ENCODE data around the gene IL23R. TPM values are rescaled to one million over a fixed set of nuclear protein-coding genes. Genes with fewer than 3 reads are reported as not detected.
A peak's percentile ranks its signal among the peaks of the same experiment; 100 is the strongest.
"Not testable (repeated sequence)": the region's sequence is repeated elsewhere in the genome, so short reads cannot be mapped to it uniquely, and the experiment has no call there.

Gene IL23R
- total and polyA plus RNA-seq, 4 donors: 0.06 to 0.20 (median 0.06) TPM; not detected in 1

DNA sequence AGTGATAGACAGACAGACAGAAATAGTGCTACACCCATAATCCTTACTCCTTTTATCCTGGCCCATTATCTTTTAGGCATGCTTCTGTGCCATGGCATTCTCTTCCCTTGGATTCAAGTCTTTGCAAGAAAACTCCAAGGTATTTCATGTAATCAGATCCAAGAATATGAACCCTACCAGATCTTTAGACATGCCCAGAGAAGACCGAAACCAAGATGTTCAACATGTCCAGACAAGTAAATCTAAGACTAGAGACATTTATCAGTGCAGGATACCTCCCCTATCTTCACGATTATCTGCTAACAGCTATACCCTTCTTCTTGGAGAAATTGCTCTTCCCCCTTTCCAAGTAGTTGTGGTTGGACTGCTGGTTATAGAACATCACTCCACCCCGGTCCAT lies 19.7 kb upstream of the IL23R start:
- H3K36me3 ChIP-seq (ENCODE audit: control insufficient read depth, insufficient read depth, low read length): no peaks in the 10 kb centered on the region
- no peak for DNase-seq (ENCODE audit: low read depth in 4 of 6, low spot score in 6 of 6)
- 89% methylated on average over 2 of the region's 3 CpGs for WGBS (ENCODE audit: insufficient coverage)
- no peaks in the 10 kb centered on the region for H3K27me3 ChIP-seq (ENCODE audit: control insufficient read depth, insufficient read depth, low read length)
- H3K4me1 ChIP-seq (ENCODE audit: control insufficient read depth, insufficient read depth, low read length): no peaks in the 10 kb centered on the region
- H3K9me3 ChIP-seq (ENCODE audit: control insufficient read depth, insufficient read depth, low read length): no peaks in the 10 kb centered on the region
- no peak overlapping the region for H3K4me3 ChIP-seq (ENCODE audit: low read depth, low read length)
- H3K27ac ChIP-seq (ENCODE audit: low read depth, low read length): no peak overlapping the region

DNA sequence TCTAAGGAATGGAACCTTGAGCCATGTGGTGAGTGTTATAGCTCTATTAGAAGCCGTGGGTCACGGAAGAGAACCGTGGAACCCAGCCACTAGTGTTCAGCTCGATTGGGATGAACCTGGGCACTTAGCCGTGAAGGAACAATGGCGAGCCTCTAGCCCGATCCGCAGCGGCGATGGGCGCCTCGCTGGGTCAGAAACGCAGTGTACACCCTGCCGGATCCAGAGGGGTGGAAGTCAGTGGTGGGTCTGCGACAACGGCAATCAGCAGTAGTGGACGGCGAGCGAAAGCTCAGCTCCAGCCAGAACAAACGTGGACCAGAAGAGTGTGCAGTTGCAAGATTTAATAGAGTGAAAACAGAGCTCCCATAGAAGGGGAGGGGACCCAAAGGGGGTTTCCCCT lies 18.3 kb upstream of the IL23R start:
- not testable (repeated sequence) for H3K9me3 ChIP-seq (ENCODE audit: control insufficient read depth, insufficient read depth, low read length); H3K4me3 ChIP-seq (ENCODE audit: low read depth, low read length); DNase-seq (ENCODE audit: low read depth in 4 of 6, low spot score in 6 of 6); H3K4me1 ChIP-seq (ENCODE audit: control insufficient read depth, insufficient read depth, low read length); H3K27ac ChIP-seq (ENCODE audit: low read depth, low read length); H3K27me3 ChIP-seq (ENCODE audit: control insufficient read depth, insufficient read depth, low read length); H3K36me3 ChIP-seq (ENCODE audit: control insufficient read depth, insufficient read depth, low read length)
- 97% methylated on average over 20 of the region's 20 CpGs for WGBS (ENCODE audit: insufficient coverage)

DNA sequence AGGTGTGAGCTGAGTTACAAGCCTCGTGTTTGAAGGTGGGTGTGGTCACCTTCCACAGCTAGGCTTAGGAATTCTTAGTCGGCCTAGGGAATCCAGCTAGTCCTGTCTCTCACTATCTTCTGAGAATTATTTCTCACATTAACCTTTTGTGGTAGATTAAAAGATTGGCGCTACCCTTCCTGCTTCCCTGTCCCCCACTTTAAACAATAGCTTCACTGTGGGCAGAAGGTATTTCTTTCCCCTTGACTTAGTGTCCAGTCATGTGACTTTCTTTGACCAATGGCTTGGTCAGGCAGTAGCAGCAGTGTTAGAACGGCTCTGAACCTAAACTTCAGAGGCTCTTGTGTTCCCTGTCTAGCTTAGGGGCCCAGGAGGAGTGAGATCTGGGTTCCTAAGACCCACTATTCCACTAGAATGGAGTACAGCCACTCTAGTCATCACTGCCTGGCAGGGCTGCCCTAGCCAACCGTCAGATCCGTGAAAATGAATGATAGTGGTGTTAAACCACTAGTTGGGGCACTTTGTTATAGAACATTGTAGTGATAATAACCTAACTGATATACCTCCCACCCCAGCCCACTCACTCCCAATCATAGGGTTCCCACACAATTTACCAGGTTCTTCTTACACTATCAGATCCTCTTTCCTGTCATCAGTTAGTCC lies 17.6 kb upstream of the IL23R start:
- Histone ChIP-seq H3K27me3 (ENCODE audit: control insufficient read depth, insufficient read depth, low read length) (no peaks in the 10 kb centered on the region), H3K36me3 (ENCODE audit: control insufficient read depth, insufficient read depth, low read length) (no peaks in the 10 kb centered on the region), H3K27ac (ENCODE audit: low read depth, low read length) (no peak overlapping the region), H3K9me3 (ENCODE audit: control insufficient read depth, insufficient read depth, low read length) (no peaks in the 10 kb centered on the region), H3K4me3 (ENCODE audit: low read depth, low read length) (no peak overlapping the region), H3K4me1 (ENCODE audit: control insufficient read depth, insufficient read depth, low read length) (no peaks in the 10 kb centered on the region)
- no peak for DNase-seq (ENCODE audit: low read depth in 4 of 6, low spot score in 6 of 6)
- 67% methylated on average over 2 of the region's 6 CpGs for WGBS (ENCODE audit: insufficient coverage)

DNA sequence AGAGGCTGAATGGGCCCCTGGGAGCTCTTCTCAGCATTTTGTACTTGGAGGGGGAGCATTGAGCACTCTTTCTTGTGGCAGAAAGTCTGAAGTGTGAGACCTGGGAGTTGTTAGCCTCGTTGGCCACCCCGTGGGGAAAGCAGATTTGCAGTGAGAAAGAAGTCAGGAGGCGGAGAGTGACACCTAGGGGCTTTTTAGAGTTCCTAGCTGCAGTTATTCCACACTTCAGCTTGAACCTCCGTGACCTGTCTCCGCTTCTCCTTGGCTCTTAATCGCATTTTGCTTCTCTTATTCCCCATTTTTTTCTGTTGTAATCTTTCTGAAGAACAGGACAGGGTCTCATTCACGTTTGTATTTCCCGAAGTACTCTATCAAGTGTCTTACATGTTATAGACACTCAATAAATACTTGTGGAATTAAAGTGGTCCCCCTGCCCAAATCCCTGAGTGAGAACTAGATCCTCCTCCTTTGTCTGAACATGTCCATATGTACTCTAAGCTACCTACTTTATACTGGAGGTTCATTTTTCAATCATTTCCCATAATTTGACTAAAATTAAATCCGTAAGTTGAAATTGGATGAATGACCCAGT lies 17.0 kb upstream of the IL23R start:
- H3K4me3 ChIP-seq (ENCODE audit: low read depth, low read length): no peak overlapping the region
- WGBS (ENCODE audit: insufficient coverage): 15% methylated on average over 6 of the region's 9 CpGs
- no peaks in the 10 kb centered on the region for H3K27me3 ChIP-seq (ENCODE audit: control insufficient read depth, insufficient read depth, low read length)
- no peaks in the 10 kb centered on the region for H3K9me3 ChIP-seq (ENCODE audit: control insufficient read depth, insufficient read depth, low read length)
- DNase-seq (ENCODE audit: low read depth in 4 of 6, low spot score in 6 of 6): peak in 5 of 6 donors; percentile 41 to 87 (median 53)
- no peaks in the 10 kb centered on the region for H3K4me1 ChIP-seq (ENCODE audit: control insufficient read depth, insufficient read depth, low read length)
- no peak overlapping the region for H3K27ac ChIP-seq (ENCODE audit: low read depth, low read length)
- no peaks in the 10 kb centered on the region for H3K36me3 ChIP-seq (ENCODE audit: control insufficient read depth, insufficient read depth, low read length)

DNA sequence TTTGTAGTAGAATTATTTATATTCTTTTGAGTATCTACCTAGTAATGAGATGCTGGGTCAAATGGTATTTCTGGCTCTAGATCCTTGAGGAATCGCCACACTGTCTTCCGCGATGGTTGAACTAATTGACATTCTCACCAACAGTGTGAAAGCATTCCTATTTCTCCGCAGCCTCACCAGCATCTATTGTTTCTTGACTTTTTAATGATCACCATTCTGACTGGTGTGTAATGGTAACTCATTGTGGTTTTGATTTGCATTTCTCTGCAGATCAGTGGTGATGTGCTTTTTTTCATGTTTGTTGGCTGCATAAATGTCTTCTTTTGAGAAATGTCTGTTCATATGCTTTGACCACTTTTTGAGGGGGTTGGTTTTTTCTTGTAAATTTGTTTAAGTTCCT lies 15.3 kb upstream of the IL23R start:
- no peaks in the 10 kb centered on the region for H3K36me3 ChIP-seq (ENCODE audit: control insufficient read depth, insufficient read depth, low read length)
- H3K27me3 ChIP-seq (ENCODE audit: control insufficient read depth, insufficient read depth, low read length): no peaks in the 10 kb centered on the region
- no CpG with 5 or more reads among the region's 4 CpGs for WGBS (ENCODE audit: insufficient coverage)
- H3K9me3 ChIP-seq (ENCODE audit: control insufficient read depth, insufficient read depth, low read length): no peaks in the 10 kb centered on the region
- DNase-seq (ENCODE audit: low read depth in 4 of 6, low spot score in 6 of 6): no peak
- no peak overlapping the region for H3K4me3 ChIP-seq (ENCODE audit: low read depth, low read length)
- H3K4me1 ChIP-seq (ENCODE audit: control insufficient read depth, insufficient read depth, low read length): no peaks in the 10 kb centered on the region
- H3K27ac ChIP-seq (ENCODE audit: low read depth, low read length): no peak overlapping the region

DNA sequence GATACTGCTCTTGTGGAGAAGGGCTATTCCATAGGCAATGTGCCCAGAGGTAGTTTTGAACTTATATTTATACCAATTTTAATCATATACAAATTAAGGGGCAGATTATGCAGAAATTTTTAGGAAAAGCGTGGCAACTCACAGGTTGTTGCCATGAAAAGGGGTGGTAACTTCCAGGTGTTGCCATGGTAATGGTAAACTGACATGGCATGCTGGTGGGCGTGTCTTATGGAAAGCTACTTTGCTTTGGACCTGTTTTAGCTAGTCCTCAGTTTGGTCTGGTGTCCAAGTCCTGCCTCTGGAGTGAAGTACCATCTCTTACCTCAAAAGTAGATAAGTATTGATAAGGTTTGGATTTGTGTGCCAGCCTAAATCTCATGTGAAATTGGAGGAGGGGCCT lies 7.9 kb upstream of the IL23R start:
- H3K4me3 ChIP-seq (ENCODE audit: low read depth, low read length): no peak overlapping the region
- no peaks in the 10 kb centered on the region for H3K9me3 ChIP-seq (ENCODE audit: control insufficient read depth, insufficient read depth, low read length)
- H3K27me3 ChIP-seq (ENCODE audit: control insufficient read depth, insufficient read depth, low read length): no peaks in the 10 kb centered on the region
- 86% methylated on average over 1 of the region's 2 CpGs for WGBS (ENCODE audit: insufficient coverage)
- DNase-seq (ENCODE audit: low read depth in 4 of 6, low spot score in 6 of 6): no peak
- no peak overlapping the region for H3K27ac ChIP-seq (ENCODE audit: low read depth, low read length)
- no peaks in the 10 kb centered on the region for H3K36me3 ChIP-seq (ENCODE audit: control insufficient read depth, insufficient read depth, low read length)
- no peaks in the 10 kb centered on the region for H3K4me1 ChIP-seq (ENCODE audit: control insufficient read depth, insufficient read depth, low read length)

DNA sequence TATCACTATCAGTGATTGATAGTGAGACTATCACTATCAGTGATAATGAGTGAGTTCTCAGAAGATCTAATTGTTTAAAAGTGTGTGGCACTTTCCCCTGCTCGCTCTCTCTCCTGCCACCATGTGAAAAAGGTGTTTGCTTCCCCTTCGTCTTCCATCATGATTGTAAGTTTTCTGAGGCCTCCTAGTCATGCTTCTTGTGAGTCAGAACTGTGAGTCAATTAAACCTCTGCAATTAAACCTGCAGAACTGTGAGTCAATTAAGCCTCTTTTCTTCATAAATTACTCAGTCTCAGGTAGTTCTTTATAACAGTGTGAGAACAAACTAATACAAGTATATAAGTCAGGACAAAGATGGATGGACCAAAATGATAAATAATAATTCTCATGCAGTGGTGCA lies 7.0 kb upstream of the IL23R start:
- Histone ChIP-seq H3K4me3 (ENCODE audit: low read depth, low read length) (no peak overlapping the region), H3K27me3 (ENCODE audit: control insufficient read depth, insufficient read depth, low read length) (no peaks in the 10 kb centered on the region), H3K27ac (ENCODE audit: low read depth, low read length) (no peak overlapping the region), H3K4me1 (ENCODE audit: control insufficient read depth, insufficient read depth, low read length) (no peaks in the 10 kb centered on the region), H3K9me3 (ENCODE audit: control insufficient read depth, insufficient read depth, low read length) (no peaks in the 10 kb centered on the region), H3K36me3 (ENCODE audit: control insufficient read depth, insufficient read depth, low read length) (no peaks in the 10 kb centered on the region)
- 40% methylated on average over 1 of the region's 2 CpGs for WGBS (ENCODE audit: insufficient coverage)
- DNase-seq (ENCODE audit: low read depth in 4 of 6, low spot score in 6 of 6): no peak

DNA sequence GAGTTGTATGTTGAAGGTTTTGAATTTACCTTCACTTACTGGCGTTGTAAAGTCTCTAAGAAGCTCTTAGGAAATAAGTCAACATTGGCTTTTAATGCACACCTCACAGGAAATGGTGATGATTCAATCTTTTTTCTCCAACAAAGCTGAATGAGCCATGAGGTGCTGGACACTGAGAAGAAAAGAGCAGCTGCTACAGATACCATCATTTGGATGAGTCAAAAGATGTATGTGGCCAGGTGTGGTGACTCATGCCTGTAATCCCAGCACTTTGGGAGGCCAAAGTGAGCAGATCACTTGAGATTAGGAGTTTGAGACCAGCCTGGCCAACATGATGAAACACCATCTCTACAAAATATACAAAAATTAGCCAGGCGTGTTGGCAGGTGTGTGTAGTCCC lies 3.3 kb upstream of the IL23R start:
- DNase-seq (ENCODE audit: low read depth in 4 of 6, low spot score in 6 of 6): no peak
- WGBS (ENCODE audit: insufficient coverage): 100% methylated on average over 1 of the region's 2 CpGs
- H3K36me3 ChIP-seq (ENCODE audit: control insufficient read depth, insufficient read depth, low read length): no peaks in the 10 kb centered on the region
- no peaks in the 10 kb centered on the region for H3K4me1 ChIP-seq (ENCODE audit: control insufficient read depth, insufficient read depth, low read length)
- no peaks in the 10 kb centered on the region for H3K27me3 ChIP-seq (ENCODE audit: control insufficient read depth, insufficient read depth, low read length)
- H3K4me3 ChIP-seq (ENCODE audit: low read depth, low read length): no peak overlapping the region
- H3K27ac ChIP-seq (ENCODE audit: low read depth, low read length): no peak overlapping the region
- H3K9me3 ChIP-seq (ENCODE audit: control insufficient read depth, insufficient read depth, low read length): no peaks in the 10 kb centered on the region

DNA sequence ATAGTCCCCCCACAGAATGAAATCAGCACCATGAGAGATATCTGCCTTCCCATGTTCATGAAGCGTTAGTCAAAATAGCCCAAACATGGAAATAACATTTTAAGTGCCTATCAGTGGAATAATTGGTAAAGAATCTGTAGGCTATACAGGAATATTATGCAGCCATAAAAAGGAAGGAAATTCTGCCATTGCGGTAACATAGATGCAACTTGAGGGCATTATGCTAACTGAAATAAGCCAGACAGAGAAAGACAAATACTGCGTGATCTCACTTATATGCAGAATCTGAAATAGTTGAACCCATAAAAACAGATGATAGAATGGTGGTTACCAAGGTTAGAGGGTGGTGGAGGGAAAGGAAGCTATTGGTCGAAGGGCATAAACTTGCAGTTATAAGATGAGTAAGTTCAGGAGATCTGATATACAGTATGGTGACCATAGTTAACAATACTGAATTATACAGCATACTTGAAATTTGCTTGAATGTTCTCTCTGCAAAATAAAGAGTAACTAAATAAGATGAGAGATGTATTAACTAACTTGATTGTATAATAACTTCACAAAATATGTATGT lies 699 bp upstream of the IL23R start:
- 100% methylated on average over 2 of the region's 4 CpGs for WGBS (ENCODE audit: insufficient coverage)
- no peak overlapping the region for H3K4me3 ChIP-seq (ENCODE audit: low read depth, low read length)
- DNase-seq (ENCODE audit: low read depth in 4 of 6, low spot score in 6 of 6): no peak
- H3K4me1 ChIP-seq (ENCODE audit: control insufficient read depth, insufficient read depth, low read length): no peaks in the 10 kb centered on the region
- H3K9me3 ChIP-seq (ENCODE audit: control insufficient read depth, insufficient read depth, low read length): no peaks in the 10 kb centered on the region
- H3K27ac ChIP-seq (ENCODE audit: low read depth, low read length): no peak overlapping the region
- no peaks in the 10 kb centered on the region for H3K36me3 ChIP-seq (ENCODE audit: control insufficient read depth, insufficient read depth, low read length)
- no peaks in the 10 kb centered on the region for H3K27me3 ChIP-seq (ENCODE audit: control insufficient read depth, insufficient read depth, low read length)

DNA sequence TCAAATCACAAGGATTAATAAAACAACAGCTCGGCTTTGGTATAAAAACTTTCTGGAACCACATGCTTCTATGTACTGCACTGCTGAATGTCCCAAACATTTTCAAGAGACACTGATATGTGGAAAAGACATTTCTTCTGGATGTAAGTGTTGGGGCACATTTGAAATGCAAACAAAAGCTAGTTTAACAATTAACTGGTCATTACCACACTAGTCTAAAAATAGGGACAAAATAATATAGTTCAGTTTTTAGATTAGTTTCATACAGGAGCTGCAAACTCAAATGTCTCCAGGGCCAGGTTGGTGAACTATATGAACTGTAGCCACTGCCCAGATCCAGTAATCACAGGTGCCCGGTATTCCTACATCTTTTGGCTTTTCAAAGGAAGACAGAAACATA lies 3.2 kb downstream of the IL23R start:
- no peak for DNase-seq (ENCODE audit: low read depth in 4 of 6, low spot score in 6 of 6)
- Histone ChIP-seq H3K9me3 (ENCODE audit: control insufficient read depth, insufficient read depth, low read length) (no peaks in the 10 kb centered on the region), H3K27ac (ENCODE audit: low read depth, low read length) (no peak overlapping the region)

More for the DNA sequence above, 3.2 kb downstream of the IL23R start:
- WGBS (ENCODE audit: insufficient coverage): no CpG with 5 or more reads among the region's 2 CpGs
- Histone ChIP-seq H3K4me1 (ENCODE audit: control insufficient read depth, insufficient read depth, low read length) (no peaks in the 10 kb centered on the region), H3K36me3 (ENCODE audit: control insufficient read depth, insufficient read depth, low read length) (no peaks in the 10 kb centered on the region), H3K27me3 (ENCODE audit: control insufficient read depth, insufficient read depth, low read length) (no peaks in the 10 kb centered on the region), H3K4me3 (ENCODE audit: low read depth, low read length) (no peak overlapping the region)
